Measurements from ENCODE around the gene CTNNBIP1. TPM values are rescaled to one million over a fixed set of nuclear protein-coding genes. Genes with fewer than 3 reads are reported as not detected.

The CTNNBIP1 gene
- total RNA-seq, 4 donors from 2014 or later: 24.0 to 30.5 (median 28.5) TPM

- Histone ChIP-seq H3K36me3 (no peaks in the 10 kb centered on the region), H3K4me3 (no peak overlapping the region), H3K9me3 (no peaks in the 10 kb centered on the region), H3K27ac (no peak overlapping the region), H3K4me1 (peaks cover 0 to 2% (median 0%) of the 10 kb centered on the region in 4 donors), H3K27me3 (no peaks in the 10 kb centered on the region)
- TF ChIP-seq, protein P1, sequence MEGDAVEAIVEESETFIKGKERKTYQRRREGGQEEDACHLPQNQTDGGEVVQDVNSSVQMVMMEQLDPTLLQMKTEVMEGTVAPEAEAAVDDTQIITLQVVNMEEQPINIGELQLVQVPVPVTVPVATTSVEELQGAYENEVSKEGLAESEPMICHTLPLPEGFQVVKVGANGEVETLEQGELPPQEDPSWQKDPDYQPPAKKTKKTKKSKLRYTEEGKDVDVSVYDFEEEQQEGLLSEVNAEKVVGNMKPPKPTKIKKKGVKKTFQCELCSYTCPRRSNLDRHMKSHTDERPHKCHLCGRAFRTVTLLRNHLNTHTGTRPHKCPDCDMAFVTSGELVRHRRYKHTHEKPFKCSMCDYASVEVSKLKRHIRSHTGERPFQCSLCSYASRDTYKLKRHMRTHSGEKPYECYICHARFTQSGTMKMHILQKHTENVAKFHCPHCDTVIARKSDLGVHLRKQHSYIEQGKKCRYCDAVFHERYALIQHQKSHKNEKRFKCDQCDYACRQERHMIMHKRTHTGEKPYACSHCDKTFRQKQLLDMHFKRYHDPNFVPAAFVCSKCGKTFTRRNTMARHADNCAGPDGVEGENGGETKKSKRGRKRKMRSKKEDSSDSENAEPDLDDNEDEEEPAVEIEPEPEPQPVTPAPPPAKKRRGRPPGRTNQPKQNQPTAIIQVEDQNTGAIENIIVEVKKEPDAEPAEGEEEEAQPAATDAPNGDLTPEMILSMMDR (IDR thresholded peaks at IDR 0.05): no peak
- TF ChIP-seq POLR2A (IDR thresholded peaks at IDR 0.05): no peak
- no peak for DNase-seq
Measured at GRCh38 chr1:9916452-9916851, 6.4 kb upstream of the CTNNBIP1 start.

- H3K4me1 ChIP-seq: peaks cover 0 to 7% (median 0%) of the 10 kb centered on the region in 4 donors
- no peaks in the 10 kb centered on the region for H3K9me3 ChIP-seq
- H3K27ac ChIP-seq: no peak overlapping the region
- H3K4me3 ChIP-seq: no peak overlapping the region
- no peak for TF ChIP-seq POLR2A (IDR thresholded peaks at IDR 0.05)
- TF ChIP-seq, protein P1 (IDR thresholded peaks at IDR 0.05): peak in 1 of 6 experiments; percentile 67
- DNase-seq: no peak
- H3K36me3 ChIP-seq: no peaks in the 10 kb centered on the region
- H3K27me3 ChIP-seq: no peaks in the 10 kb centered on the region
Measured at GRCh38 chr1:9914610-9914937, 4.5 kb upstream of the CTNNBIP1 start.

DNA sequence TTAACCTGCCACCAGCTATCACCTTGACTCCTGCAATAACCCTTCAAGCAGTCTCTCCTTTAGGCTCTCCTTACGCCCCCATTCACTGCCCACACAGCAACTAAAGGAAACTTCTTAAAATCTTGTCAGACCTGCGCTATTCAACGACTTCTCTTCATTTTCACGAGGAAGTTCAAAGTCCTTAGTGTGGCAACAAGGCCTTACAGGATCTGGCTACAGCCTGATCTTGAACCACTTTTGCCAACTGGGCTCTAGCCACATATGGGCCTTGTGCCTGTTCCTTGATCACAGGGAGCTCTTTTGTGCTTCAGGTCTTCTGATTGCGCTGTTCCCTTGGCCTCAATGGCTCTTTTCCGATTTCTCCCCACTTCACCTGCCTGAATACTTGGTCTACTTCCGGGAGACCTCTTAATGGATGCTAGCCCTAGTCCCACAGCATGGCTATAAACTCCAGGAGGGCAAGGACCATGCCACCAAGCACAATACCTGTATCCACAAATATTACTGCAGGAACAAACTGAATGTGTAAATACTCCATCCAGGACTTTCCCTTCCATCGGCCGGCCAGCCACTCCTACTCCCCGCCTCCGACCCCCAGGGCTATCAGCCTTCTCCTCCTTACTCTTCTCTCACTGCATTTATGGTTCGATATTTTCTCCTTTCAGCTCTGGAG, 2.3 kb upstream of the CTNNBIP1 start:
- TF ChIP-seq POLR2A (IDR thresholded peaks at IDR 0.05): no peak
- TF ChIP-seq, protein P1 (IDR thresholded peaks at IDR 0.05): no peak
- H3K36me3 ChIP-seq: no peaks in the 10 kb centered on the region
- peaks cover 0 to 19% (median 5%) of the 10 kb centered on the region in 4 donors for H3K4me1 ChIP-seq
- H3K27me3 ChIP-seq: no peaks in the 10 kb centered on the region
- H3K9me3 ChIP-seq: no peaks in the 10 kb centered on the region
- peak overlapping the region in 1 of 4 donors; percentile 57 for H3K27ac ChIP-seq
- no peak overlapping the region for H3K4me3 ChIP-seq
- no peak for DNase-seq

DNA sequence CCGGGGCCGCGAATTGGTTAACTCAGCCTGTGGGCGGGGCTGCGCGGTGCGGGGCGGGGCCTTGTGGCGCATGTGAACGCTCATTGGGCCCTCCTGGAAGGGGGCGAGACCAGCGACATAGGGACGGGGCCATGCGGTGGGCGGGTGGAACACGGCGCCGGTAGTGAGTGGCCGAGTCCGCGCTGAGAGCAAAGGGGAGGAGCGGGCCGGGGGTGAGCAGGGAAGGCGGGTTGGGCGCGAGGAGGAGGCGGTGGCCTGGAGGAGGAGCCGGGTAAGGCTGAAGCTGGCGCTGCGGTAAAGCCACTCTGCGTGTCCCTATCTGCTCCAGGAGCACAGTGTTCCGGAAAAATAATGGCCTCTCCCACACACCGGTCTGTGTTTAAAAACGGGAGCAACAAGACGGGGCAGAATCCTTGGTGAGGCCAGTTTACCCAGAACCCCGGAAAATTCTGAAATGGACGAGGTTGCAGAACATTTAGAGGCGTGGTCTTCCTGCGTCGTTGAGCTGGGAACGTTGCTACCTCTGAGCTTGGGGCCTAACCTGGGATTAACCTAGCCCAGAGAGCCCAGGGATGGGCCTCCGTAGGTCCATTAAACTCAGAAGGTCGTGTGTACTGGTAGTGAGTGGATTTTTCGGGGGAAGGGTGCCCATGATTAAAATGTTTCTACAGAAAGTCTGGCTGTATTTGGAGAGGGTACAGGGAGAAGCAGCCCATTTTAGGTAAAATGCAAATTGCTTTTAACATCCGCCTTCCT, 532 bp upstream of the CTNNBIP1 start:
- TF ChIP-seq POLR2A (IDR thresholded peaks at IDR 0.05): peak; percentile 86 to 91
- TF ChIP-seq, protein P1 (IDR thresholded peaks at IDR 0.05): peak in 1 of 6 experiments; percentile 3
- Histone ChIP-seq H3K4me1 (peaks cover 0 to 19% (median 5%) of the 10 kb centered on the region in 4 donors), H3K4me3 (peak overlapping the region; percentile 44 to 61 (median 54)), H3K27ac (peak overlapping the region; percentile 84 to 97 (median 91)), H3K27me3 (no peaks in the 10 kb centered on the region), H3K9me3 (no peaks in the 10 kb centered on the region), H3K36me3 (no peaks in the 10 kb centered on the region)
- DNase-seq: peak; percentile 100

GRCh38 chr1:9909234-9910046, 629 bp downstream of the CTNNBIP1 start:
- peak; percentile 31 to 65 (median 55) for DNase-seq
- no peaks in the 10 kb centered on the region for H3K36me3 ChIP-seq
- H3K4me1 ChIP-seq: peaks cover 0 to 19% (median 5%) of the 10 kb centered on the region in 4 donors
- TF ChIP-seq, protein P1 (IDR thresholded peaks at IDR 0.05): no peak
- no peak for TF ChIP-seq POLR2A (IDR thresholded peaks at IDR 0.05)
- no peaks in the 10 kb centered on the region for H3K9me3 ChIP-seq
- no peaks in the 10 kb centered on the region for H3K27me3 ChIP-seq
- H3K4me3 ChIP-seq: peak overlapping the region; percentile 81 to 96 (median 88)
- peak overlapping the region; percentile 77 to 91 (median 82) for H3K27ac ChIP-seq
